GM12891 (cell line): Measurements from ENCODE around the gene NAALADL2.

Experiments used
- PAX5 ChIP-seq: IDR thresholded peaks from 2 replicates; pipeline ENCODE4 v1.6.1; 2011; ENCODE audit warnings: low read length, moderate library complexity, mild to moderate bottlenecking; ENCODE audit not compliant: insufficient read depth, severe bottlenecking
- POLR2A ChIP-seq: IDR thresholded peaks from 2 replicates; pipeline ENCODE4 v1.6.1; 2011; ENCODE audit warnings: low read depth, low read length, control low read depth
- POLR2AphosphoS5 ChIP-seq: IDR thresholded peaks from 2 replicates; pipeline ENCODE4 v1.6.1; 2011; ENCODE audit warnings: low read depth, low read length, control low read depth
- TAF1 ChIP-seq: IDR thresholded peaks from 2 replicates; pipeline ENCODE4 v1.6.1; 2011; ENCODE audit warnings: low read depth, low read length, control low read depth

- TF ChIP-seq PAX5 (no peak), POLR2A (no peak), POLR2AphosphoS5 (no peak), TAF1 (no peak)
Observed at GRCh38 chr3:174937478-174937877, 78.3 kb downstream of the NAALADL2 start.
